Loucy (cell line): ENCODE results near the gene AHNAK.

Experiments used
- EZH2phosphoT487 ChIP-seq: fragments of 200-600 bp; IDR thresholded peaks from 2 replicates; pipeline ENCODE4 v1.6.1; 2018; ENCODE audit warnings: antibody characterized with exemption, mild to moderate bottlenecking, moderate library complexity, borderline replicate concordance
- TF ChIP-seq, protein P1 (sequence below): fragments of 200-600 bp; sonication (generic); conservative IDR thresholded peaks from 2 replicates; pipeline ENCODE4 v1.5.1; 2014; ENCODE audit warnings: mild to moderate bottlenecking, antibody characterized with exemption, low read length

GRCh38 chr11:62432695-62433094, 113.9 kb downstream of the AHNAK start:
- TF ChIP-seq, protein P1, sequence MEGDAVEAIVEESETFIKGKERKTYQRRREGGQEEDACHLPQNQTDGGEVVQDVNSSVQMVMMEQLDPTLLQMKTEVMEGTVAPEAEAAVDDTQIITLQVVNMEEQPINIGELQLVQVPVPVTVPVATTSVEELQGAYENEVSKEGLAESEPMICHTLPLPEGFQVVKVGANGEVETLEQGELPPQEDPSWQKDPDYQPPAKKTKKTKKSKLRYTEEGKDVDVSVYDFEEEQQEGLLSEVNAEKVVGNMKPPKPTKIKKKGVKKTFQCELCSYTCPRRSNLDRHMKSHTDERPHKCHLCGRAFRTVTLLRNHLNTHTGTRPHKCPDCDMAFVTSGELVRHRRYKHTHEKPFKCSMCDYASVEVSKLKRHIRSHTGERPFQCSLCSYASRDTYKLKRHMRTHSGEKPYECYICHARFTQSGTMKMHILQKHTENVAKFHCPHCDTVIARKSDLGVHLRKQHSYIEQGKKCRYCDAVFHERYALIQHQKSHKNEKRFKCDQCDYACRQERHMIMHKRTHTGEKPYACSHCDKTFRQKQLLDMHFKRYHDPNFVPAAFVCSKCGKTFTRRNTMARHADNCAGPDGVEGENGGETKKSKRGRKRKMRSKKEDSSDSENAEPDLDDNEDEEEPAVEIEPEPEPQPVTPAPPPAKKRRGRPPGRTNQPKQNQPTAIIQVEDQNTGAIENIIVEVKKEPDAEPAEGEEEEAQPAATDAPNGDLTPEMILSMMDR, result no peak
- TF ChIP-seq EZH2phosphoT487, result no peak
